GM23338 (cell line): ENCODE data around the gene IPPK.

Source experiments
- CTCF ChIP-seq, 2 experiments: fragments of 200-600 bp in 1 of 2; sonication (generic) in 1 of 2; conservative IDR thresholded peaks; 2 replicates each; pipeline versions ENCODE4 v1.5.1 to v1.6.1; 2016 to 2017; ENCODE audit warnings: antibody characterized with exemption in 2 of 2, low read depth in 2 of 2, mild to moderate bottlenecking in 2 of 2, moderate library complexity in 1 of 2
- EZH2 ChIP-seq: fragments of 200-600 bp; sonication (generic); IDR thresholded peaks from one replicate; pipeline ENCODE4 v1.8.0; 2017; ENCODE audit warnings: antibody characterized with exemption, mild to moderate bottlenecking, low read depth; ENCODE audit not compliant: unreplicated experiment
- EZH2phosphoT487 ChIP-seq: fragments of 200-600 bp; sonication (generic); IDR thresholded peaks from one replicate; pipeline ENCODE4 v1.8.1; 2018; ENCODE audit warnings: antibody characterized with exemption; ENCODE audit not compliant: unreplicated experiment
- JUNB ChIP-seq: IDR thresholded peaks from one replicate; pipeline ENCODE4 v1.6.1; 2016; ENCODE audit warnings: antibody characterized with exemption; ENCODE audit not compliant: unreplicated experiment
- POLR2AphosphoS5 ChIP-seq: IDR thresholded peaks from 2 replicates; pipeline ENCODE4 v1.6.1; 2016; ENCODE audit warnings: antibody characterized with exemption, low read depth
- REST ChIP-seq: IDR thresholded peaks from one replicate; pipeline ENCODE4 v1.6.1; 2018; ENCODE audit warnings: antibody characterized with exemption; ENCODE audit not compliant: unreplicated experiment
- STAT1 ChIP-seq: IDR thresholded peaks from one replicate; pipeline ENCODE4 v1.6.1; 2016; ENCODE audit warnings: antibody characterized with exemption; ENCODE audit not compliant: unreplicated experiment
- ZNF331 ChIP-seq: fragments of 250-450 bp; sonication (Bioruptor Pico); IDR thresholded peaks from 2 replicates; pipeline ENCODE4 v1.5.0; 2020; ENCODE audit warnings: low read depth, mild to moderate bottlenecking, moderate library complexity

DNA sequence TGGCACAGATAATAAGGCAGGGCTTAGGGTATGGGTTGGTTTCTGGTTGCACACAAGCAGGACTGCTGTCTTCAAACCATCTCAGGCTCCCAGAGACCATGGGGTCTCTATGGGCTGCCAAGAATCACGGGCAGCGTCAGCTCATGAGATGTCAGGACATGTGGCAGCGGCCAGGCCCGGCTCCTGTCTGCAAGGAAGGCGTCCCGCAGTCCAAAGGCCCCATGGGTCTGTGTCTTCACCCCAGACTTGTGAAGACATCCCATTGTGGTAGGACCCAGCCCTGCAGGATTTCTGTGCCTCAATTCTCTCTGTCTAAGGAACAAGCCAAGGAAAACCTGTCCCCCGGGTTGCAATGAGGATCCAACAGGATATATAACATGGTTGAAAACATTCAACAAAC, 32.6 kb downstream of the IPPK start:
- TF ChIP-seq CTCF (conservative IDR thresholded peaks at IDR 0.05; ENCODE audit: low read depth in 2 of 2) (no peak), EZH2phosphoT487 (no peak), REST (no peak), EZH2 (no peak), POLR2AphosphoS5 (no peak), ZNF331 (CRISPR knock-in tag) (no peak), STAT1 (no peak), JUNB (no peak)
